Measurements from ENCODE around the gene MAP3K3.

The MAP3K3 gene

DNA sequence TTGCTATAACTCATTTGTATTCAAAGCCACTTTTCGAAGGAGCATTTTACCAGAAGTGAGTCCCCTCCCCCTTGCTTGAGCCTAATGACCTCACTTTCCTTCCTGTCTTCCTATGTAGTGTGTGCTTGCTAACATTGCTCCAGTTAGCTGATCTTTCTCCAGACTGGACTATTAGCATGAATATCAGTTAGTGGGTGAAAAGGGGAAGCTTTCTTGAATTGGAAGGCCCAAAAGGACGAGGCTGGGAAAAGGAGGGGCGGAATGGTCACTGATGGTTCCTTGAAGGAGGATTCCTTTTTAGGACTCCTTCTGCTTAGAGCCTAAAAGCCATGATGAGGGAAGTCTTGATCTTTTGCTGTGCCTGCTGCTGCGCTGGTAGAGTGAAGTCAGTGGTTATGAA, 11.9 kb downstream of the MAP3K3 start:
- TF ChIP-seq, protein P1, sequence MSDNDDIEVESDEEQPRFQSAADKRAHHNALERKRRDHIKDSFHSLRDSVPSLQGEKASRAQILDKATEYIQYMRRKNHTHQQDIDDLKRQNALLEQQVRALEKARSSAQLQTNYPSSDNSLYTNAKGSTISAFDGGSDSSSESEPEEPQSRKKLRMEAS (IDR thresholded peaks at IDR 0.05; ENCODE audit: low read depth, low read length), result no peak
- TF ChIP-seq POLR2A (IDR thresholded peaks at IDR 0.05; ENCODE audit: extremely low read depth, insufficient read length), result no peak
- no peak for TF ChIP-seq MYC (IDR thresholded peaks at IDR 0.05; ENCODE audit: low read depth, low read length)
- TF ChIP-seq CTCF (IDR thresholded peaks at IDR 0.05; ENCODE audit: low read depth, low read length), result no peak
- DNase-seq (ENCODE audit: low read depth), result peak; percentile 42
- no peak overlapping the region for H3K4me3 ChIP-seq (ENCODE audit: low read depth, low read length)

- TF ChIP-seq MYC (IDR thresholded peaks at IDR 0.05; ENCODE audit: low read depth, low read length) (no peak), POLR2A (IDR thresholded peaks at IDR 0.05; ENCODE audit: extremely low read depth, insufficient read length) (no peak), CTCF (IDR thresholded peaks at IDR 0.05; ENCODE audit: low read depth, low read length) (no peak)
- no peak overlapping the region for H3K4me3 ChIP-seq (ENCODE audit: low read depth, low read length)
- DNase-seq (ENCODE audit: low read depth), result no peak
Observed at GRCh38 chr17:63634816-63635215, 12.6 kb downstream of the MAP3K3 start.

GRCh38 chr17:63635290-63635689, 13.1 kb downstream of the MAP3K3 start:
- TF ChIP-seq POLR2A (IDR thresholded peaks at IDR 0.05; ENCODE audit: extremely low read depth, insufficient read length) (no peak), MYC (IDR thresholded peaks at IDR 0.05; ENCODE audit: low read depth, low read length) (no peak), CTCF (IDR thresholded peaks at IDR 0.05; ENCODE audit: low read depth, low read length) (no peak)
- TF ChIP-seq, protein P1 (IDR thresholded peaks at IDR 0.05; ENCODE audit: low read depth, low read length), result no peak
- H3K4me3 ChIP-seq (ENCODE audit: low read depth, low read length), result no peak overlapping the region
- DNase-seq (ENCODE audit: low read depth), result no peak

DNA sequence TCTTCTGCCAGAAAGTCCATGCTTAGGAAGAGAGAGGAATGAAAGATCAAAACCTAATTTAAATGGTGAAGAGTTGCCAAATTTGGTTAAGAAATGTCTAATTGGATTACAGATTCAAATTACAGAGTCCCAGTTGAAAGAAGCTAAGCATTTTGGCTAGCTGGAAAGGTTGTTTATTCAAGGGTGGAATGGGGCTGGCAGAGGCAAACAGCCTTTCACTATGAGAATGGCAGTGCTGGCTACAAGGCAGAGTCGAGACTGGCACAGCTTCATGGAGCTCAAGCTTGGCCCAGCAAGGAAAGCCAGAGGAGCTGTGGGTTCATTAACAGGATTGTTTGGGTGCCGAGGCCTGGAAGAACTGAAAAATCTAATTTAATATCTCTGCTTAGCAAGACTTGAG, 13.6 kb downstream of the MAP3K3 start:
- no peak for TF ChIP-seq POLR2A (IDR thresholded peaks at IDR 0.05; ENCODE audit: extremely low read depth, insufficient read length)
- TF ChIP-seq, protein P1 (IDR thresholded peaks at IDR 0.05; ENCODE audit: low read depth, low read length), result no peak
- no peak for TF ChIP-seq CTCF (IDR thresholded peaks at IDR 0.05; ENCODE audit: low read depth, low read length)
- no peak for DNase-seq (ENCODE audit: low read depth)
- H3K4me3 ChIP-seq (ENCODE audit: low read depth, low read length), result no peak overlapping the region

DNA sequence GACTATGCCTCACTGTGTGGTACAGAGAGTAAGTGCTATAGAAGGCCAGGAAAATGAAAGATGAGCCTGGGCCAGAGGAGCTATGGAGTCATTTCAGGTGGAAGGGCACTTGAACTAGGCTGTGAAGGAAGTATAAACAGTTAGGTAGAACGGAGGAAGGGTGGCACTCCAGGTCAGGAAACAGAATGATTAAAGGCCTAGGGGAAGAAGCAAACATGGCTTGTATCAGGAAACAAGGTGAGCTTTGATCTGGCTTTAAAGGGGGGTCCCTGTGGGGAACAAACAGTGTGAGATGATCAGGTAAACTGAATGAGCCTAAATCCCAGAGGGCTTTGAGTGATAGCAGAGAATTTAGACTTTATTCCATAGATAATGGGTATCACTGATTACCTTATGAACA, 16.9 kb downstream of the MAP3K3 start:
- no peak for DNase-seq (ENCODE audit: low read depth)
- no peak overlapping the region for H3K4me3 ChIP-seq (ENCODE audit: low read depth, low read length)
- TF ChIP-seq CTCF (IDR thresholded peaks at IDR 0.05; ENCODE audit: low read depth, low read length) (no peak), MYC (IDR thresholded peaks at IDR 0.05; ENCODE audit: low read depth, low read length) (no peak), POLR2A (IDR thresholded peaks at IDR 0.05; ENCODE audit: extremely low read depth, insufficient read length) (no peak)
- TF ChIP-seq, protein P1 (IDR thresholded peaks at IDR 0.05; ENCODE audit: low read depth, low read length), result no peak

DNA sequence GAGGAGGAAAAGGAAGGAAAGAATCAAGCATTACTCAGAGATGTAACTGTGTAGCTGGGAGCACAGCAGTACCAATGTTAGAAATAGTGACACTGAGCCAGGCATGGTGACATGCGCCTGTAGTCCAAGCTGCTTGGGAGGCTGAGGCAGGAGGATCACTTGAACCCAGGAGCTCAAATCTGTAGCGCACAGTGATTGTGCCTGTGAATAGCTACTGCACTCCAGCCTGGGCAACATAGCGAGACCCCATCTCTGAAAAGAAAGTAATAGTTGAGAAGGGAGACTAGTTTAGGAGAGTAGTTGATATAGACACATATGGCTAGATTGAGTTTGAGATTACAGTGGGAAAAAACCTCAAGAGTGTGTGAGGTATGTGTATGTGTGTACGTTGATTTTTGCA, 17.8 kb downstream of the MAP3K3 start:
- TF ChIP-seq, protein P1 (IDR thresholded peaks at IDR 0.05; ENCODE audit: low read depth, low read length), result no peak
- TF ChIP-seq CTCF (IDR thresholded peaks at IDR 0.05; ENCODE audit: low read depth, low read length), result no peak
- no peak for TF ChIP-seq MYC (IDR thresholded peaks at IDR 0.05; ENCODE audit: low read depth, low read length)
- no peak for TF ChIP-seq POLR2A (IDR thresholded peaks at IDR 0.05; ENCODE audit: extremely low read depth, insufficient read length)
- no peak for DNase-seq (ENCODE audit: low read depth)
- H3K4me3 ChIP-seq (ENCODE audit: low read depth, low read length), result no peak overlapping the region
